Trophoblast cell (in vitro differentiated cells and primary cell): ENCODE results near the gene CAPN10.

Experiments used
- DNase-seq, 2 donors: peaks; one replicate each; pipeline ENCODE4 v3.0.0-alpha.2; 2016
- H2AFZ ChIP-seq: 2 replicates; pipeline ENCODE4 v1.6.1; 2013; ENCODE audit warnings: low read length, moderate library complexity, mild to moderate bottlenecking; ENCODE audit not compliant: insufficient read depth, poor library complexity
- H2AK5ac ChIP-seq: 2 replicates; pipeline ENCODE4 v1.6.1; 2013; ENCODE audit warnings: mild to moderate bottlenecking, low read length
- H2BK120ac ChIP-seq: 2 replicates; pipeline ENCODE4 v1.6.1; 2013; ENCODE audit warnings: low read length, mild to moderate bottlenecking, moderate library complexity; ENCODE audit not compliant: insufficient read depth, poor library complexity
- H2BK12ac ChIP-seq: 2 replicates; pipeline ENCODE4 v1.6.1; 2013; ENCODE audit warnings: mild to moderate bottlenecking, low read length, moderate library complexity
- H2BK5ac ChIP-seq: 2 replicates; pipeline ENCODE4 v1.6.1; 2013; ENCODE audit warnings: low read length, low read depth, moderate library complexity, mild to moderate bottlenecking; ENCODE audit not compliant: poor library complexity
- H3K14ac ChIP-seq: 2 replicates; pipeline ENCODE4 v1.6.1; 2013; ENCODE audit warnings: mild to moderate bottlenecking, low read length
- H3K18ac ChIP-seq: 2 replicates; pipeline ENCODE4 v1.6.1; 2013; ENCODE audit warnings: mild to moderate bottlenecking, low read length
- H3K23ac ChIP-seq: 2 replicates; pipeline ENCODE4 v1.6.1; 2013; ENCODE audit warnings: low read length
- H3K27ac ChIP-seq: 2 replicates; pipeline ENCODE4 v1.5.1; 2013; ENCODE audit warnings: low read depth, mild to moderate bottlenecking, inconsistent platforms, low read length, moderate library complexity
- H3K27me3 ChIP-seq: 2 replicates; pipeline ENCODE4 v1.6.1; 2013; ENCODE audit warnings: inconsistent platforms, mild to moderate bottlenecking, low read length, moderate library complexity; ENCODE audit not compliant: insufficient read depth
- H3K36me3 ChIP-seq, 2 experiments: 1 replicate in 1 of 2; 2 replicates in 1 of 2; pipeline ENCODE4 v1.6.1; 2013; ENCODE audit warnings: low read length in 2 of 2, mild to moderate bottlenecking in 2 of 2, moderate library complexity in 1 of 2; ENCODE audit not compliant: insufficient read depth in 2 of 2, control insufficient read depth in 1 of 2
- H3K4ac ChIP-seq: 2 replicates; pipeline ENCODE4 v1.6.1; 2013; ENCODE audit warnings: low read depth, mild to moderate bottlenecking, low read length, moderate library complexity
- H3K4me1 ChIP-seq, 2 experiments: 1 replicate in 1 of 2; 2 replicates in 1 of 2; pipeline ENCODE4 v1.6.1; 2013; ENCODE audit warnings: low read length in 2 of 2, mild to moderate bottlenecking in 2 of 2, moderate library complexity in 1 of 2; ENCODE audit not compliant: insufficient read depth in 2 of 2, control insufficient read depth in 1 of 2
- H3K4me2 ChIP-seq: 2 replicates; pipeline ENCODE4 v1.6.1; 2013; ENCODE audit warnings: inconsistent platforms, mild to moderate bottlenecking, low read length, moderate library complexity
- H3K4me3 ChIP-seq: 2 replicates; pipeline ENCODE4 v1.5.1; 2013; ENCODE audit warnings: mild to moderate bottlenecking, low read depth, low read length, inconsistent platforms
- H3K79me1 ChIP-seq: one replicate; pipeline ENCODE4 v1.6.1; 2013; ENCODE audit warnings: low read length
- H3K79me2 ChIP-seq: 2 replicates; pipeline ENCODE4 v1.6.1; 2013; ENCODE audit warnings: low read length, mild to moderate bottlenecking; ENCODE audit not compliant: control insufficient read depth, insufficient read depth, poor library complexity
- H3K9ac ChIP-seq: 2 replicates; pipeline ENCODE4 v1.6.1; 2013; ENCODE audit warnings: mild to moderate bottlenecking, low read length
- H3K9me3 ChIP-seq: 2 replicates; pipeline ENCODE4 v1.6.1; 2013; ENCODE audit warnings: low read depth, mild to moderate bottlenecking, control low read depth, inconsistent platforms, low read length; ENCODE audit not compliant: insufficient read depth
- H4K12ac ChIP-seq: 2 replicates; pipeline ENCODE4 v1.6.1; 2013; ENCODE audit warnings: low read depth, mild to moderate bottlenecking, low read length, moderate library complexity
- H4K8ac ChIP-seq: 2 replicates; pipeline ENCODE4 v1.6.1; 2013; ENCODE audit warnings: low read depth, mild to moderate bottlenecking, low read length, moderate library complexity
- H4K91ac ChIP-seq: one replicate; pipeline ENCODE4 v1.6.1; 2013; ENCODE audit warnings: low read depth, mild to moderate bottlenecking, low read length, moderate library complexity
- WGBS: extraction: QIAGEN DNeasy Blood & Tissue Kit; methylation state at CpG from one replicate; pipeline ENCODE4 v1.1.7; 2013; ENCODE audit warnings: missing lambda C conversion rate; ENCODE audit not compliant: insufficient read length, insufficient coverage; ENCODE audit errors: extremely low coverage; 5-methylcytosine and 5-hydroxymethylcytosine counted together

Gene CAPN10

GRCh38 chr2:240567872-240568677 is 18.5 kb upstream of the CAPN10 start, which contains the start of gene RNPEPL1:
RNPEPL1 (plus strand) TSS chr2:240568484; CDS start chr2:240568587, 103 bp downstream.
- Histone ChIP-seq H3K9ac (peak within 1 kb of the TSS; percentile 66), H2AK5ac (peak within 1 kb of the TSS; percentile 57), H3K36me3 (peaks cover 5% of the 10 kb centered on the region in 2 experiments), H3K18ac (peak within 1 kb of the TSS; percentile 92), H3K27me3 (no peaks in the 10 kb centered on the region), H3K23ac (no peak within 1 kb of the TSS), H2BK12ac (no peak within 1 kb of the TSS), H2AFZ (peak within 1 kb of the TSS; percentile 71), H3K27ac (peak within 1 kb of the TSS; percentile 51), H2BK5ac (no peak within 1 kb of the TSS), H4K8ac (peak within 1 kb of the TSS; percentile 81), H3K79me1 (peaks cover 13% of the 10 kb centered on the region), H3K9me3 (no peaks in the 10 kb centered on the region), H3K4me3 (peak within 1 kb of the TSS; percentile 79), H3K4me1 (peaks cover 28 to 39% of the 10 kb centered on the region in 2 experiments), H4K91ac (peak within 1 kb of the TSS; percentile 86), H3K14ac (peak within 1 kb of the TSS; percentile 82), H3K79me2 (no peaks in the 10 kb centered on the region), H3K4ac (peak within 1 kb of the TSS; percentile 70), H2BK120ac (peak within 1 kb of the TSS; percentile 46), H3K4me2 (peak within 1 kb of the TSS; percentile 93), H4K12ac (peak within 1 kb of the TSS; percentile 48)
- WGBS, result no CpG with 5 or more reads among the region's 106 CpGs
- peak; percentile 48 to 65 for DNase-seq

- H3K4ac ChIP-seq, result peak overlapping the region; percentile 70
- H3K4me2 ChIP-seq, result peak overlapping the region; percentile 79
- peak overlapping the region; percentile 48 for H4K12ac ChIP-seq
- H3K9ac ChIP-seq, result peak overlapping the region; percentile 66
- H3K14ac ChIP-seq, result peak overlapping the region; percentile 82
- H3K79me2 ChIP-seq, result no peaks in the 10 kb centered on the region
- peaks cover 13% of the 10 kb centered on the region for H3K79me1 ChIP-seq
- WGBS, result no CpG with 5 or more reads among the region's 93 CpGs
- H4K91ac ChIP-seq, result peak overlapping the region; percentile 86
- peak overlapping the region; percentile 71 for H2AFZ ChIP-seq
- H2BK120ac ChIP-seq, result peak overlapping the region; percentile 46
- H3K36me3 ChIP-seq, result peaks cover 5% of the 10 kb centered on the region in 2 experiments
- peak overlapping the region; percentile 66 for H4K8ac ChIP-seq
- H2AK5ac ChIP-seq, result peak overlapping the region; percentile 57
- peak overlapping the region; percentile 51 for H3K27ac ChIP-seq
- H3K4me3 ChIP-seq, result peak overlapping the region; percentile 79
- peak overlapping the region; percentile 92 for H3K18ac ChIP-seq
- no peaks in the 10 kb centered on the region for H3K27me3 ChIP-seq
- no peak overlapping the region for H2BK5ac ChIP-seq
- H3K4me1 ChIP-seq, result peaks cover 28 to 39% of the 10 kb centered on the region in 2 experiments
- H3K9me3 ChIP-seq, result no peaks in the 10 kb centered on the region
- H3K23ac ChIP-seq, result no peak overlapping the region
- H2BK12ac ChIP-seq, result no peak overlapping the region
- DNase-seq, result peak in 1 of 2 donors; percentile 54
Observed at GRCh38 chr2:240568678-240569522, 17.6 kb upstream of the CAPN10 start.

GRCh38 chr2:240569523-240569997 is 17.0 kb upstream of the CAPN10 start:
- Histone ChIP-seq H2BK12ac (no peak overlapping the region), H2AK5ac (no peak overlapping the region), H3K9me3 (no peaks in the 10 kb centered on the region), H3K79me2 (no peaks in the 10 kb centered on the region), H3K36me3 (peaks cover 8 to 9% of the 10 kb centered on the region in 2 experiments), H2BK120ac (no peak overlapping the region), H3K18ac (peak overlapping the region; percentile 92), H3K27ac (no peak overlapping the region), H3K4me3 (peak overlapping the region; percentile 79), H2BK5ac (no peak overlapping the region), H3K4me1 (peaks cover 28 to 39% of the 10 kb centered on the region in 2 experiments), H2AFZ (no peak overlapping the region), H3K4me2 (peak overlapping the region; percentile 79), H3K79me1 (peaks cover 13% of the 10 kb centered on the region), H4K8ac (no peak overlapping the region), H3K14ac (no peak overlapping the region), H3K27me3 (no peaks in the 10 kb centered on the region), H4K91ac (no peak overlapping the region), H4K12ac (no peak overlapping the region), H3K4ac (no peak overlapping the region), H3K23ac (no peak overlapping the region), H3K9ac (no peak overlapping the region)
- WGBS, result no CpG with 5 or more reads among the region's 9 CpGs
- no peak for DNase-seq

GRCh38 chr2:240569998-240570530 is 16.5 kb upstream of the CAPN10 start:
- Histone ChIP-seq H3K9ac (no peak overlapping the region), H3K9me3 (peaks cover 1% of the 10 kb centered on the region), H3K79me1 (peaks cover 13% of the 10 kb centered on the region), H4K8ac (no peak overlapping the region), H2BK120ac (no peak overlapping the region), H3K14ac (no peak overlapping the region), H2BK12ac (no peak overlapping the region), H3K4me3 (no peak overlapping the region), H3K27me3 (no peaks in the 10 kb centered on the region), H2BK5ac (no peak overlapping the region), H3K4ac (no peak overlapping the region), H2AFZ (no peak overlapping the region), H4K12ac (no peak overlapping the region), H3K79me2 (no peaks in the 10 kb centered on the region), H3K36me3 (peaks cover 13 to 14% of the 10 kb centered on the region in 2 experiments), H3K27ac (no peak overlapping the region), H4K91ac (no peak overlapping the region), H2AK5ac (no peak overlapping the region), H3K23ac (no peak overlapping the region), H3K4me1 (peaks cover 28 to 39% of the 10 kb centered on the region in 2 experiments), H3K18ac (peak overlapping the region; percentile 10), H3K4me2 (no peak overlapping the region)
- WGBS, result no CpG with 5 or more reads among the region's 15 CpGs
- no peak for DNase-seq
